Stimulated activated CD4-positive, alpha-beta T cell treated with anti-CD3 and anti-CD28 coated beads, Interleukin-12 subunit alpha, Interleukin-12 subunit beta, amount 100 ng/mL, for 4 hours (primary cell): ENCODE data around the gene STXBP2.
"Not testable (repeated sequence)": the region's sequence is repeated elsewhere in the genome, so short reads cannot be mapped to it uniquely, and the experiment has no call there.

Experiments used
- DNase-seq: peaks from one replicate; pipeline ENCODE4 v3.0.0-alpha.2; 2020

Gene STXBP2

GRCh38 chr19:7635670-7636069 is 1.2 kb upstream of the STXBP2 start:
- no peak for DNase-seq

GRCh38 chr19:7636317-7636690 is 606 bp upstream of the STXBP2 start:
- DNase-seq, result no peak

- DNase-seq, result no peak
Observed at GRCh38 chr19:7637374-7638256, 705 bp downstream of the STXBP2 start.

GRCh38 chr19:7638802-7639465 is 2.0 kb downstream of the STXBP2 start:
- no peak for DNase-seq

GRCh38 chr19:7639863-7640348 is 3.0 kb downstream of the STXBP2 start:
- DNase-seq, result no peak

GRCh38 chr19:7640803-7641202 is 3.9 kb downstream of the STXBP2 start:
- no peak for DNase-seq

GRCh38 chr19:7641290-7642276 is 4.7 kb downstream of the STXBP2 start:
- no peak for DNase-seq

GRCh38 chr19:7642295-7643030 is 5.6 kb downstream of the STXBP2 start:
- DNase-seq, result no peak

- DNase-seq, result no peak
Observed at GRCh38 chr19:7643031-7643415, 6.1 kb downstream of the STXBP2 start.

- DNase-seq, result not testable (repeated sequence)
Observed at GRCh38 chr19:7643629-7644549, 7.0 kb downstream of the STXBP2 start.

- DNase-seq, result no peak
Observed at GRCh38 chr19:7644550-7644877, 7.6 kb downstream of the STXBP2 start.

- no peak for DNase-seq
Observed at GRCh38 chr19:7645163-7645562, 8.3 kb downstream of the STXBP2 start.

- no peak for DNase-seq
Observed at GRCh38 chr19:7645656-7646425, 8.9 kb downstream of the STXBP2 start.

- no peak for DNase-seq
Observed at GRCh38 chr19:7646426-7646700, 9.5 kb downstream of the STXBP2 start.

- no peak for DNase-seq
Observed at GRCh38 chr19:7647156-7647555, 10.2 kb downstream of the STXBP2 start.

GRCh38 chr19:7648265-7649014 is 11.5 kb downstream of the STXBP2 start:
- DNase-seq, result no peak

GRCh38 chr19:7650148-7650547 is 13.2 kb downstream of the STXBP2 start:
- no peak for DNase-seq

GRCh38 chr19:7652061-7652641 is 15.2 kb downstream of the STXBP2 start:
- DNase-seq, result peak; percentile 83

- DNase-seq, result no peak
Observed at GRCh38 chr19:7654401-7654800, 17.5 kb downstream of the STXBP2 start.

- DNase-seq, result no peak
Observed at GRCh38 chr19:7655581-7655980, 18.7 kb downstream of the STXBP2 start.
